Small intestine (tissue), 7 donors: ENCODE data around the gene ZNF524. TPM values are rescaled to one million over a fixed set of nuclear protein-coding genes. Genes with fewer than 3 reads are reported as not detected.
A peak's percentile ranks its signal among the peaks of the same experiment; 100 is the strongest.

ENCODE experiments used
- DNase-seq, 2 donors: peaks; one replicate each; pipeline versions ENCODE4 v3.0.0 to v3.0.0-alpha.2; 2013
- FAIRE-seq: peaks from 2 replicates; lab custom pipeline; 2012; peaks lifted over from hg19 to GRCh38; lab: Jason Lieb, UNC
- H3K27ac ChIP-seq, 3 donors: one replicate each; pipeline ENCODE4 v1.5.1; 2013; ENCODE audit warnings: low read length in 2 of 3, mild to moderate bottlenecking in 2 of 3, control low read depth in 1 of 3, inconsistent platforms in 1 of 3, low read depth in 1 of 3, moderate library complexity in 1 of 3
- H3K27me3 ChIP-seq, 3 donors: one replicate each; pipeline ENCODE4 v1.6.1; 2013; ENCODE audit warnings: low read length in 3 of 3, inconsistent platforms in 1 of 3; ENCODE audit not compliant: control insufficient read depth in 3 of 3, insufficient read depth in 3 of 3
- H3K36me3 ChIP-seq, 3 donors: one replicate each; pipeline ENCODE4 v1.6.1; 2013; ENCODE audit warnings: low read length in 3 of 3, inconsistent platforms in 1 of 3, low read depth in 1 of 3, mild to moderate bottlenecking in 1 of 3, moderate library complexity in 1 of 3; ENCODE audit not compliant: control insufficient read depth in 3 of 3, insufficient read depth in 2 of 3
- H3K4me1 ChIP-seq, 3 donors: one replicate each; pipeline ENCODE4 v1.6.1; 2013; ENCODE audit warnings: low read length in 2 of 3, inconsistent platforms in 1 of 3, low read depth in 1 of 3, mild to moderate bottlenecking in 1 of 3, moderate library complexity in 1 of 3; ENCODE audit not compliant: control insufficient read depth in 3 of 3, insufficient read depth in 2 of 3
- H3K4me3 ChIP-seq, 3 donors: one replicate each; pipeline ENCODE4 v1.5.1; 2013; ENCODE audit warnings: low read length in 3 of 3, control low read depth in 1 of 3, inconsistent platforms in 1 of 3, low read depth in 1 of 3, mild to moderate bottlenecking in 1 of 3, moderate library complexity in 1 of 3
- H3K9me3 ChIP-seq, 2 donors: one replicate each; pipeline ENCODE4 v1.6.1; 2013; ENCODE audit warnings: low read depth in 1 of 2, low read length in 1 of 2; ENCODE audit not compliant: control insufficient read depth in 2 of 2, insufficient read depth in 1 of 2
- WGBS, 3 donors: extraction: QIAGEN DNeasy Blood & Tissue Kit; methylation state at CpG; one replicate each; pipeline ENCODE4 v1.1.7; 2013; 5-methylcytosine and 5-hydroxymethylcytosine counted together
- polyA plus RNA-seq, 4 donors: library from polyadenylated mRNA; stranded (reverse) in 3 of 4; unstranded in 1 of 4; fragments of 200-250 nt in 3 of 4; fragments of 120-200 nt in 1 of 4; gene quantifications; one replicate each; pipeline versions ENCODE4 v1.2.1 to v1.2.3, GENCODE V29; 2013
- donor health status: healthy with polysubstance abuse.
- donor health status: control.
- donor health status: control.
- donor health status: Bipolar disorder and iron deficiency.
- donor health status: healthy.

Gene ZNF524
- polyA plus RNA-seq, 4 donors: 23.2 to 63.5 (median 45.7) TPM

DNA sequence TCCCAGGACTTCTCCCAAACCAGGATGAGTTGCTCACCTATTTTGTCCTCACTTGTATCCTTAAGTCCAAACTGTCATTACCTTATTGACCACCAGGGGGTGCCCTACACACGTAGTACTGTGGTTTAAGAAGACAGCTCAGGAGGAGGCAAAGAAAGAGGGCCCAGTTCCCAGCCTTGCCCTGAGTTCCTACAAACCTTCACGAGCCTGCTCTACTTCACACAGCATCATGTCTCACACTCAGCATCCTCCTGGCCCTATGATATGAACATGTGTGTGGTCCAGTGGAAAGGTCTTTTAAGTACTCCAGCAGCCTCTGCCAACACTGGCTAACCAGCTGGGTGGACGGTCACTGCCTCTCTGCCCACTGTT lies 32.4 kb downstream of the ZNF524 start:
- Histone ChIP-seq H3K4me1 (peaks cover 3 to 10% (median 8%) of the 10 kb centered on the region in 3 donors), H3K9me3 (no peaks in the 10 kb centered on the region), H3K27ac (peak overlapping the region in 1 of 3 donors; percentile 52), H3K27me3 (no peaks in the 10 kb centered on the region), H3K4me3 (no peak overlapping the region), H3K36me3 (peaks cover 0 to 6% (median 0%) of the 10 kb centered on the region in 3 donors)
- 23 to 30% (median 28%) methylated on average over 3 of the region's 3 CpGs for WGBS, 3 donors
- FAIRE-seq: no peak
- peak; percentile 94 to 95 for DNase-seq

- Histone ChIP-seq H3K36me3 (peaks cover 0 to 16% (median 0%) of the 10 kb centered on the region in 3 donors), H3K4me3 (no peak overlapping the region), H3K27ac (no peak overlapping the region), H3K9me3 (no peaks in the 10 kb centered on the region), H3K27me3 (no peaks in the 10 kb centered on the region), H3K4me1 (peaks cover 3 to 10% (median 8%) of the 10 kb centered on the region in 3 donors)
- DNase-seq (no peak), FAIRE-seq (no peak)
- WGBS, 3 donors: 78 to 91% (median 89%) methylated on average over 8 of the region's 8 CpGs
These were observed 33.8 kb downstream of the ZNF524 start for GRCh38 chr19:55633861-55634260.

DNA sequence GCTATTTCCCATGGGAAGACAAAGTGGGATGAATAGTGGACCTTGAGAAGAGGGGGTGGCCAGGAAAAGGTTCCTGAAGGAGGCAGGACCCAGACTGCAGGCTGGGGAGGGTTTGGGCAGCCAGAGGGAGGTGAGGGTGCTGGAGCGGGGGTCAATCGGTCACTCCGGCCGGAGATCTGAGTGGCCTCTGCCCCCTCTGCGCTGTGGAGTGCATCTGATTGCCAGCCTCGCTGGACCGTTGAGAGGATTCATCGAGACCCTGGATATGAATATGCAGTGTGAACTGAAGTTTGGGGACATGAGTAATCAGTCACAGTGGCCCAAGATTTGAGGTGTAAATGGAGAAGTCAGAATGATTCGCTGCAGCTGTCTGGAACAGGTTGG lies 35.2 kb downstream of the ZNF524 start:
- H3K27ac ChIP-seq: peak overlapping the region; percentile 79 to 100 (median 92)
- WGBS, 3 donors: 4 to 7% (median 6%) methylated on average over 9 of the region's 9 CpGs
- DNase-seq (no peak), FAIRE-seq (no peak)
- H3K4me3 ChIP-seq: peak overlapping the region; percentile 83 to 96 (median 96)
- H3K36me3 ChIP-seq: peaks cover 0 to 19% (median 0%) of the 10 kb centered on the region in 3 donors
- no peaks in the 10 kb centered on the region for H3K27me3 ChIP-seq
- no peaks in the 10 kb centered on the region for H3K9me3 ChIP-seq
- H3K4me1 ChIP-seq: peaks cover 4 to 15% (median 10%) of the 10 kb centered on the region in 3 donors

- Histone ChIP-seq H3K9me3 (no peaks in the 10 kb centered on the region), H3K27me3 (no peaks in the 10 kb centered on the region), H3K36me3 (peaks cover 0 to 19% (median 0%) of the 10 kb centered on the region in 3 donors), H3K4me3 (peak overlapping the region; percentile 83 to 96 (median 96)), H3K4me1 (peaks cover 4 to 19% (median 10%) of the 10 kb centered on the region in 3 donors), H3K27ac (peak overlapping the region in 2 of 3 donors; percentile 92 to 100)
- WGBS, 3 donors: 49 to 59% (median 53%) methylated on average over 7 of the region's 7 CpGs
- no peak for FAIRE-seq
- DNase-seq: no peak
These were observed 35.9 kb downstream of the ZNF524 start for GRCh38 chr19:55635856-55636440.

- Histone ChIP-seq H3K4me1 (peaks cover 5 to 19% (median 10%) of the 10 kb centered on the region in 3 donors), H3K27me3 (no peaks in the 10 kb centered on the region), H3K4me3 (no peak overlapping the region), H3K27ac (no peak overlapping the region), H3K9me3 (no peaks in the 10 kb centered on the region), H3K36me3 (peaks cover 0 to 19% (median 0%) of the 10 kb centered on the region in 3 donors)
- FAIRE-seq (no peak), DNase-seq (no peak)
- 82 to 87% (median 82%) methylated on average over 4 of the region's 4 CpGs for WGBS, 3 donors
These were observed 36.6 kb downstream of the ZNF524 start for GRCh38 chr19:55636723-55637122.

- Histone ChIP-seq H3K9me3 (no peaks in the 10 kb centered on the region), H3K27ac (no peak overlapping the region), H3K4me3 (no peak overlapping the region), H3K27me3 (no peaks in the 10 kb centered on the region), H3K36me3 (peaks cover 0 to 19% (median 0%) of the 10 kb centered on the region in 3 donors), H3K4me1 (peaks cover 10 to 25% (median 11%) of the 10 kb centered on the region in 3 donors)
- 77 to 84% (median 82%) methylated on average over 11 of the region's 11 CpGs for WGBS, 3 donors
- no peak for DNase-seq
- no peak for FAIRE-seq
These were observed 37.4 kb downstream of the ZNF524 start for GRCh38 chr19:55637534-55637933.

GRCh38 chr19:55638864-55639359 lies 38.8 kb downstream of the ZNF524 start:
- H3K4me1 ChIP-seq: peaks cover 10 to 31% (median 15%) of the 10 kb centered on the region in 3 donors
- no peak for FAIRE-seq

GRCh38 chr19:55640043-55640576 lies 40.0 kb downstream of the ZNF524 start:
- FAIRE-seq (no peak), DNase-seq (peak; percentile 58 to 82)
- 24 to 35% (median 27%) methylated on average over 33 to 38 of the region's 38 CpGs for WGBS, 3 donors
- H3K4me1 ChIP-seq: peaks cover 10 to 32% (median 15%) of the 10 kb centered on the region in 3 donors
- H3K27ac ChIP-seq: peak overlapping the region; percentile 65 to 89 (median 76)
- H3K36me3 ChIP-seq: peaks cover 0 to 27% (median 0%) of the 10 kb centered on the region in 3 donors
- no peaks in the 10 kb centered on the region for H3K9me3 ChIP-seq
- peak overlapping the region in 2 of 3 donors; percentile 55 to 98 for H3K4me3 ChIP-seq
- H3K27me3 ChIP-seq: no peaks in the 10 kb centered on the region

More at GRCh38 chr19:55638864-55639359, 38.8 kb downstream of the ZNF524 start:
- H3K36me3 ChIP-seq: peaks cover 0 to 19% (median 0%) of the 10 kb centered on the region in 3 donors
- no peaks in the 10 kb centered on the region for H3K27me3 ChIP-seq
- no peak overlapping the region for H3K4me3 ChIP-seq
- H3K9me3 ChIP-seq: no peaks in the 10 kb centered on the region
- no peak overlapping the region for H3K27ac ChIP-seq
- 81 to 92% (median 84%) methylated on average over 6 of the region's 6 CpGs for WGBS, 3 donors
- DNase-seq: peak in 1 of 2 donors; percentile 38
